GM10266 (cell line): Measurements from ENCODE around the gene HIPK1.

Experiments used
- DNase-seq: peaks from one replicate; pipeline ENCODE4 v3.0.0; 2012; ENCODE audit errors: extremely low spot score
- CTCF ChIP-seq: IDR thresholded peaks from 2 replicates; pipeline ENCODE4 v1.5.1; 2012; ENCODE audit warnings: mild to moderate bottlenecking, low read depth; ENCODE audit not compliant: control insufficient read depth, insufficient read depth; ENCODE audit errors: missing control alignments

HIPK1 gene

GRCh38 chr1:113928941-113929749 is at the start of gene HIPK1:
Gene HIPK1 (plus strand): TSS chr1:113929324.
- DNase-seq = peak; percentile 89
- no peak for TF ChIP-seq CTCF

GRCh38 chr1:113879739-113880038 is 49.4 kb upstream of the HIPK1 start:
- DNase-seq = no peak
- no peak for TF ChIP-seq CTCF

- TF ChIP-seq CTCF = no peak
- DNase-seq = no peak
These were observed 47.5 kb upstream of the HIPK1 start for GRCh38 chr1:113881661-113882060.

GRCh38 chr1:113886417-113887401 is 42.4 kb upstream of the HIPK1 start:
- no peak for TF ChIP-seq CTCF
- no peak for DNase-seq

- no peak for TF ChIP-seq CTCF
- DNase-seq = no peak
These were observed 41.5 kb upstream of the HIPK1 start, which contains the start of gene BCL2L15 for GRCh38 chr1:113887402-113888175. Gene BCL2L15 (minus strand): TSS chr1:113887581. CDS start chr1:113887375, 206 bp downstream.

DNA sequence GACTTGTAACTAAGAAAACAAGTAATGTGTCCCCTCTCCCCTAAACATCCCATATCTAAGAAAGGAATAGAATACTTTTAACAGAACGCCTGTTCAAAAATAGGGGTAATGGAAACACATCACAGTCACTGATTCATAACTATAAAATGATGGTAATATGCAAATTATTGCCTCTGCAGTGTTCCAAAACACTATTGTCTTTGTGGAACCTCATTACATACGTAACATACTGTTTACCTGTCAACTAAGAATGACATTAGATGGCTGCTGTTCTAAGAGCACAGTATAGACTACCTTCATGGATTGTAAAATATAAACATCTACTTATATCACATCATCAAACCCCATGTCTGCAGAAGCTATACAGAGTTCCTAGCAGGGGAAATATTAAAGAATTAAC is 38.3 kb upstream of the HIPK1 start:
- no peak for TF ChIP-seq CTCF

More for the DNA sequence above, 38.3 kb upstream of the HIPK1 start:
- DNase-seq = no peak
